OCI-LY7 (cell line): ENCODE data around the gene LLPH.

Experiments
- EZH2phosphoT487 ChIP-seq: fragments of 200-600 bp; sonication (generic); IDR thresholded peaks from 2 replicates; pipeline ENCODE4 v1.6.1; 2018; ENCODE audit warnings: low read depth, borderline replicate concordance, mild to moderate bottlenecking, mixed run types, antibody characterized with exemption, low read length, moderate library complexity, mixed read lengths
- TF ChIP-seq, protein P1 (sequence below): fragments of 200-600 bp; sonication (generic); conservative IDR thresholded peaks from 2 replicates; pipeline ENCODE4 v1.5.1; 2014; ENCODE audit warnings: mild to moderate bottlenecking, antibody characterized with exemption, low read length, moderate library complexity, mixed read lengths

DNA sequence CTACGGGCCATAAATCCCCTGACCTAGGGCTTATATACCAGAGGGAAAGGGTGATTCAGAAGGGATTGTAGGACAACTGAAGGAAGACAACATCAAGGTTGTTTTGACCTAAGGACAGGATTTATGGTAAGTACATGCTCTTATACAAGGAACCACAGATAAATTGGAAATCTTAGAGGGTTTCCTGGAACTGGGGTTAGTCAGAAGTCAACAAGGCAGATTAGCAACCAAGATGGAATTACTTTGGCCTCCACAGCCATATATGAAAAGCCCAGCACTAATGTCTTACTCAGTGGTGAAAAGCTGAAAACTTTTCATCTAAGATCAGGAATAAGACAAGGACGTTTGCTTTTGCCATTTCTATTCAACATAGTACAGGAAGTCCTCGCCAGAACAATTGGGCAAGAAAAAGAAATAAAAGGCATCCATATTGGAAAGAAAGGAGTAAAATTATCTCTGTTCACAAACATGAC lies 33.8 kb upstream of the LLPH start:
- TF ChIP-seq, protein P1, sequence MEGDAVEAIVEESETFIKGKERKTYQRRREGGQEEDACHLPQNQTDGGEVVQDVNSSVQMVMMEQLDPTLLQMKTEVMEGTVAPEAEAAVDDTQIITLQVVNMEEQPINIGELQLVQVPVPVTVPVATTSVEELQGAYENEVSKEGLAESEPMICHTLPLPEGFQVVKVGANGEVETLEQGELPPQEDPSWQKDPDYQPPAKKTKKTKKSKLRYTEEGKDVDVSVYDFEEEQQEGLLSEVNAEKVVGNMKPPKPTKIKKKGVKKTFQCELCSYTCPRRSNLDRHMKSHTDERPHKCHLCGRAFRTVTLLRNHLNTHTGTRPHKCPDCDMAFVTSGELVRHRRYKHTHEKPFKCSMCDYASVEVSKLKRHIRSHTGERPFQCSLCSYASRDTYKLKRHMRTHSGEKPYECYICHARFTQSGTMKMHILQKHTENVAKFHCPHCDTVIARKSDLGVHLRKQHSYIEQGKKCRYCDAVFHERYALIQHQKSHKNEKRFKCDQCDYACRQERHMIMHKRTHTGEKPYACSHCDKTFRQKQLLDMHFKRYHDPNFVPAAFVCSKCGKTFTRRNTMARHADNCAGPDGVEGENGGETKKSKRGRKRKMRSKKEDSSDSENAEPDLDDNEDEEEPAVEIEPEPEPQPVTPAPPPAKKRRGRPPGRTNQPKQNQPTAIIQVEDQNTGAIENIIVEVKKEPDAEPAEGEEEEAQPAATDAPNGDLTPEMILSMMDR, result no peak
- TF ChIP-seq EZH2phosphoT487, result no peak
